Measurements from ENCODE around the gene PCDHA9.
"Not testable (repeated sequence)": the region's sequence is repeated elsewhere in the genome, so short reads cannot be mapped to it uniquely, and the experiment has no call there.

Gene PCDHA9

DNA sequence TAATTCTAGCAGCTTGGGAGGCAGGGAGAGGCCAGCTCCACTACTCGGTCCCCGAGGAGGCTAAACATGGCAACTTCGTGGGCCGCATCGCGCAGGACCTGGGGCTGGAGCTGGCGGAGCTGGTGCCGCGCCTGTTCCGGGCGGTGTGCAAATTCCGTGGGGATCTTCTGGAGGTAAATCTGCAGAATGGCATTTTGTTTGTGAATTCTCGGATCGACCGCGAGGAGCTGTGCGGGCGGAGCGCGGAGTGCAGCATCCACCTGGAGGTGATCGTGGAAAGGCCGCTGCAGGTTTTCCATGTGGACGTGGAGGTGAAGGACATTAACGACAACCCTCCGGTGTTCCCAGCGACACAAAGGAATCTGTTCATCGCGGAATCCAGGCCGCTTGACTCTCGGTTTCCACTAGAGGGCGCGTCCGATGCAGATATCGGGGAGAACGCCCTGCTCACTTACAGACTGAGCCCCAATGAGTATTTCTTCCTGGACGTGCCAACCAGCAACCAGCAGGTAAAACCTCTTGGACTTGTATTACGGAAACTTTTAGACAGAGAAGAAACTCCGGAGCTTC lies 13.7 kb upstream of the PCDHA9 start:
- DNase-seq (ENCODE audit: low read depth): not testable (repeated sequence)

DNA sequence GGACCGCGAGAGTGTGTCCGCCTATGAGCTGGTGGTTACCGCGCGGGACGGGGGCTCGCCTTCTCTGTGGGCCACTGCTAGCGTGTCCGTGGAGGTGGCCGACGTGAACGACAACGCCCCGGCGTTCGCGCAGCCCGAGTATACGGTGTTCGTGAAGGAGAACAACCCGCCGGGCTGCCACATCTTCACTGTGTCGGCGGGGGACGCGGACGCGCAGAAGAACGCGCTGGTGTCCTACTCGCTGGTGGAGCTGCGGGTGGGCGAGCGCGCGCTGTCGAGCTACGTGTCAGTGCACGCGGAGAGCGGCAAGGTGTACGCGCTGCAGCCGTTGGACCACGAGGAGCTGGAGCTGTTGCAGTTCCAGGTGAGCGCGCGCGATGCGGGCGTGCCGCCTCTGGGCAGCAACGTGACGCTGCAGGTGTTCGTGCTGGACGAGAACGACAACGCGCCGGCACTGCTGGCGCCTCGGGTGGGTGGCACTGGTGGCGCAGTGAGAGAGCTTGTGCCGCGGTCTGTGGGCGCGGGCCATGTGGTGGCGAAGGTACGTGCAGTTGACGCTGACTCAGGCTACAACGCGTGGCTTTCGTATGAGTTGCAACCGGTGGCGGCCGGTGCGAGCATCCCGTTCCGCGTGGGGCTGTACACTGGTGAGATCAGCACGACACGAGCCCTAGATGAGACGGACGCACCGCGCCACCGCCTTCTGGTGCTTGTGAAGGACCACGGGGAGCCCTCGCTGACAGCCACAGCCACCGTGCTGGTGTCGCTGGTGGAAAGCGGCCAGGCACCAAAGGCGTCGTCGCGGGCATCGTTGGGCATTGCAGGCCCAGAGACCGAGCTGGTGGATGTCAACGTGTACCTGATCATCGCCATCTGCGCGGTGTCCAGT lies 12.3 kb upstream of the PCDHA9 start:
- DNase-seq (ENCODE audit: low read depth): no peak

DNA sequence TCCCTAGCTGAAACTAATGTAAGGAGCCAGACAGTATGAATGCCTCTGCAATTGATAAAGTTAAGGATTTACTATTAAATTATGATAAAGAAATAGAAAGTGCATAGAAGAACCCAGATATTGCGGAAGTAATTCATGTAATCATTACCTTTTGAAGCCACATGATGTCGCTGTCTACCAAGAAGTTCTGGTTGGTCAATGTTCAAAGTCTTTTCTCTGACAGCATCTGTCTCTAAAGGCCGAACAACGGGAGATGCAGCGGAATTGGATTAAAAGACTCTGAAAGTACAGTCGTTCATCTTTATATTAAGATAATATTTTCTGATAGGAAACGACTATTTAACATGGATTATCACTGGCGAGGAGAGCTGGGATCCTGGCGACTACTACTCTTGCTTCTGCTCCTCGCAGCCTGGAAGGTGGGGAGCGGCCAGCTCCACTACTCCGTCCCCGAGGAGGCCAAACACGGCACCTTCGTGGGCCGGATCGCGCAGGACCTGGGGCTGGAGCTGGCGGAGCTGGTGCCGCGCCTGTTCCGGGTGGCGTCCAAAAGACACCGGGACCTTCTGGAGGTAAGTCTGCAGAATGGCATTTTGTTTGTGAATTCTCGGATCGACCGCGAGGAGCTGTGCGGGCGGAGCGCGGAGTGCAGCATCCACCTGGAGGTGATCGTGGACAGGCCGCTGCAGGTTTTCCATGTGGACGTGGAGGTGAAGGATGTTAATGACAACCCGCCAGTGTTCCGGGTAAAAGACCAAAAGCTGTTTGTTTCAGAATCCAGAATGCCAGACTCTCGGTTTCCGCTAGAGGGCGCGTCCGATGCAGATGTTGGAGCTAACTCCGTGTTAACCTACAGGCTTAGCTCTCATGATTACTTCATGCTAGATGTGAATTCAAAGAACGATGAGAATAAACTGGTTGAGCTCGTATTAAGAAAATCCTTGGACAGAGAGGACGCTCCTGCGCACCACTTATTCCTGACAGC lies 6.9 kb upstream of the PCDHA9 start, which contains the start of gene PCDHA8:
Gene PCDHA8, plus strand, starts transcription at position 210 of the 985 bp plus-strand sequence. Its CDS starts 135 bp downstream, at position 345.
- no peak for DNase-seq (ENCODE audit: low read depth)

DNA sequence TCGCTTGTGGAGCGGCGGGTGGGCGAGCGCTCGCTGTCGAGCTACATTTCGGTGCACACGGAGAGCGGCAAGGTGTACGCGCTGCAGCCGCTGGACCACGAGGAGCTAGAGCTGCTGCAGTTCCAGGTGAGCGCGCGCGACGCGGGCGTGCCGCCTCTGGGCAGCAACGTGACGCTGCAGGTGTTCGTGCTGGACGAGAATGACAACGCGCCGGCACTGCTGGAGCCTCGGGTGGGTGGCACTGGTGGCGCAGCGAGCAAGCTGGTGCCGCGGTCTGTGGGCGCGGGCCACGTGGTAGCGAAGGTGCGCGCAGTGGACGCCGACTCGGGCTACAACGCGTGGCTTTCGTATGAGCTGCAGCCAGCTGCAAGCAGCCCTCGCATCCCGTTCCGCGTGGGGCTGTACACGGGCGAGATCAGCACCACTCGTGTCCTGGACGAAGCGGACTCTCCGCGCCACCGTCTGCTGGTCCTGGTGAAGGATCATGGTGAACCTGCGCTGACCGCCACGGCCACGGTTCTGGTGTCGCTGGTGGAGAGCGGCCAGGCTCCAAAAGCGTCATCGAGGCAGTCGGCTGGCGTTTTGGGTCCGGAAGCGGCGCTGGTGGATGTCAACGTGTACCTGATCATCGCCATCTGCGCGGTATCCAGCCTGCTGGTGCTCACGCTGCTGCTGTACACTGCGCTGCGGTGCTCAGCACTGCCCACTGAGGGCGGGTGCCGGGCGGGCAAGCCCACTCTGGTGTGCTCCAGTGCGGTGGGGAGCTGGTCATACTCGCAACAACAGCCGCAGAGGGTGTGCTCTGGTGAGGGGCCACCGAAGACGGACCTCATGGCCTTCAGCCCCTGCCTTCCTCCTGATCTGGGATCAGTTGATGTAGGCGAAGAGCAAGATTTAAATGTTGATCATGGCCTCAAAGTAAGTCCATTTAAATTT lies 5.1 kb upstream of the PCDHA9 start:
- no peak for DNase-seq (ENCODE audit: low read depth)

DNA sequence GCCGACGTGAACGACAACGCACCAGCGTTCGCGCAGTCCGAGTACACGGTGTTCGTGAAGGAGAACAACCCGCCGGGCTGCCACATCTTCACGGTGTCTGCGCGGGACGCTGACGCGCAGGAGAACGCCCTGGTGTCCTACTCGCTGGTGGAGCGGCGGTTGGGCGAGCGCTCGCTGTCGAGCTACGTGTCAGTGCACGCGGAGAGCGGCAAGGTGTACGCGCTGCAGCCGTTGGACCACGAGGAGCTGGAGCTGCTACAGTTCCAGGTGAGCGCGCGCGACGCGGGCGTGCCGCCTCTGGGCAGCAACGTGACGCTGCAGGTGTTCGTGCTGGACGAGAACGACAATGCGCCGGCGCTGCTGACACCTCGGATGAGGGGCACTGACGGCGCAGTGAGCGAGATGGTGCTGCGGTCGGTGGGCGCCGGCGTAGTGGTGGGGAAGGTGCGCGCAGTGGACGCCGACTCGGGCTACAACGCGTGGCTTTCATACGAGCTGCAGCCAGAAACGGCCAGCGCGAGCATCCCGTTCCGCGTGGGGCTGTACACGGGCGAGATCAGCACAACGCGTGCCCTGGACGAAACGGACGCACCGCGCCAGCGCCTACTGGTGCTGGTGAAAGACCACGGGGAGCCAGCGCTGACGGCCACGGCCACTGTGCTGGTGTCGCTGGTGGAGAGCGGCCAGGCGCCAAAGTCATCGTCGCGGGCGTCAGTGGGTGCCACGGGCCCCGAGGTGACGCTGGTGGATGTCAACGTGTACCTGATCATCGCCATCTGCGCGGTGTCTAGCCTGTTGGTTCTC lies 1.9 kb downstream of the PCDHA9 start:
- not testable (repeated sequence) for DNase-seq (ENCODE audit: low read depth)

DNA sequence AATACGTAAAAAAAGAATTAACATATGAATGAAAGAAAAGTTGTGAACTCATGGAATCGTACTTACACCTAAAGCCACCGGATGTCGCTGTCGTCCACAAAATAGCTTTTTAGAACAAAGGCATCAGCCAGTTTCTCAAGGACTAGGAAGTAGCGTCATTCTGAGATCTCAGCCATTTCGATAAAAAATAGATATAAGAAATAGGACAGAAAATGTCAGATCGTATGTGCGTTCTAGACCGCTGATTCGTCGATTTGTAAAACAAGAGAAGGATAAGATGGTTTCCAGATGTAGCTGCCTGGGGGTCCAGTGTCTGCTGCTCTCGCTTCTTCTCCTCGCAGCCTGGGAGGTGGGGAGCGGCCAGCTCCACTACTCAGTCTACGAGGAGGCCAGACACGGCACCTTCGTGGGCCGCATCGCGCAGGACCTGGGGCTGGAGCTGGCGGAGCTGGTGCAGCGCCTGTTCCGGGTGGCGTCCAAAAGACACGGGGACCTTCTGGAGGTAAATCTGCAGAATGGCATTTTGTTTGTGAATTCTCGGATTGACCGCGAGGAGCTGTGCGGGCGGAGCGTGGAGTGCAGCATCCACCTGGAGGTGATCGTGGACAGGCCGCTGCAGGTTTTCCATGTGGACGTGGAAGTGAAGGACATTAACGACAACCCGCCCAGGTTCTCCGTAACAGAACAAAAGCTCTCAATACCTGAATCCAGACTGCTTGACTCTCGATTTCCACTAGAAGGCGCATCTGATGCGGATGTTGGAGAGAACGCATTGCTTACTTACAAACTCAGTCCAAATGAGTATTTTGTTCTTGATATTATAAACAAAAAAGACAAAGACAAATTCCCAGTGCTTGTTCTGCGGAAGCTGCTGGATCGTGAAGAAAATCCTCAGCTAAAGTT lies 7.8 kb downstream of the PCDHA9 start, which contains the start of gene PCDHA10:
Gene PCDHA10, plus strand, starts transcription at position 126 of the 903 bp plus-strand sequence. Its CDS starts 152 bp downstream, at position 278.
- no peak for DNase-seq (ENCODE audit: low read depth)

DNA sequence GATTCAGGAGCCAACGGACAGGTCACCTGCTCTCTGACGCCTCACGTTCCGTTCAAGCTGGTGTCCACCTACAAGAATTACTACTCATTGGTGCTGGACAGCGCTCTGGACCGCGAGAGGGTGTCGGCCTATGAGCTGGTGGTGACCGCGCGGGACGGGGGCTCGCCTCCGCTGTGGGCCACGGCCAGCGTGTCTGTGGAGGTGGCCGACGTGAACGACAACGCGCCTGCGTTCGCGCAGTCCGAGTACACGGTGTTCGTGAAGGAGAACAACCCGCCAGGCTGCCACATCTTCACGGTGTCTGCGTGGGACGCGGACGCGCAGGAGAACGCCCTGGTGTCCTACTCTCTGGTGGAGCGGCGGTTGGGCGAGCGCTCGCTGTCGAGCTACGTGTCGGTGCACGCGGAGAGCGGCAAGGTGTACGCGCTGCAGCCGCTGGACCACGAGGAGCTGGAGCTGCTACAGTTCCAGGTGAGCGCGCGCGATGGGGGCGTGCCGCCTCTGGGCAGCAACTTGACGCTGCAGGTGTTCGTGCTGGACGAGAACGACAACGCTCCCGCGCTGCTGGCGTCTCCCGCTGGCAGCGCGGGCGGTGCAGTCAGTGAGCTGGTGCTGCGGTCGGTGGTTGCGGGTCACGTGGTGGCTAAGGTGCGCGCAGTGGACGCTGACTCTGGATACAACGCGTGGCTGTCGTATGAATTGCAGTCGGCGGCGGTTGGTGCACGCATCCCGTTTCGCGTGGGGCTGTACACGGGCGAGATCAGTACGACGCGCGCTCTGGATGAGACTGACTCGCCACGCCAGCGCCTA lies 9.2 kb downstream of the PCDHA9 start:
- no peak for DNase-seq (ENCODE audit: low read depth)

DNA sequence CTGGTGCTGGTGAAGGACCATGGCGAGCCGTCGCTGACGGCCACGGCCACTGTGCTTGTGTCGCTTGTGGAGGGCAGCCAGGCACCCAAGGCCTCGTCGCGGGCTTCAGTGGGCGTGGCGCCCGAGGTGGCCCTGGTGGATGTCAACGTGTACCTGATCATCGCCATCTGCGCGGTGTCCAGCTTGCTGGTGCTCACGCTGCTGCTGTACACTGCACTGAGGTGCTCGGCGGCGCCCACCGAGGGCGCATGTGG lies 9.7 kb downstream of the PCDHA9 start:
- no peak for DNase-seq (ENCODE audit: low read depth)

DNA sequence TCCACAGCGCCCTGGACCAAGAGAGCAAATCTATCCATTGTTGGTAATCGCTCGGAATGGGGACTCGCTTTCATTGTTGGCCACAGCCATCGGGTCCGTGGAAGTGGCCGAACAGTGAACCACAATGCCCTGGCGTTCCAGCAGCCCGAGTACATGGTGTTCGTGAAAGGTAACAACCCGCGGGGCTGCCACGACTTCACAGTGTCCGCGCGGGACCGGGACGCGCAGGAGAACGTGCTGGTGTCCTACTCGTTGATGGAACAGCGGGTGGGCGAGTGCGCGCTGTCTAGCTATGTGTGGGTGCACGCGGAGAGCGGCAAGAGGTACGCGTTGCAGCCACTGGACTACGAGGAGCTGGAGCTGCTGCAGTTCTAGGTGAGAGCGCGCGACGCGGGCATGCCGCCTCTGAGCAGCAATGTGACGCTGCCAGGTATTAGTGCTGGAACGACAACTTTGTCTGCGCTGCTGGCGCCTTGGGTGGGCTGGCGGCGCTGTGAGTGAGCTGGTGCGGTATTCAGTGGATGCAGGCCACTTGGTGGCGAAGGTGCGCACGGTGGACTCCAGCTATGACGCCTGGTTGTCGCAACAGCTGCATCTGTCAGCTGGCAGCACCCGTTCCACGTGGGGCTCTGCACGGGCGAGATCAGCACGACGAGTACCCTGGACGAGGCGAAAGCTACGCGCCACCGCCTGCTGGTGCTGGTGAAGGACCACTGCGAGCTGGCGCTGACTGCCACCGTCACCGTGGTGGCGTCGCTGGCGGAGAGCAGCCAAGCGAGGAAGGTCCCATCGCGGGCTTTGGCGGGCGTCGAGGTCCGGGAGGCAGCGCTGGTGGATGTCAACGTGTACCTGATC lies 14.5 kb downstream of the PCDHA9 start:
- DNase-seq (ENCODE audit: low read depth): no peak

DNA sequence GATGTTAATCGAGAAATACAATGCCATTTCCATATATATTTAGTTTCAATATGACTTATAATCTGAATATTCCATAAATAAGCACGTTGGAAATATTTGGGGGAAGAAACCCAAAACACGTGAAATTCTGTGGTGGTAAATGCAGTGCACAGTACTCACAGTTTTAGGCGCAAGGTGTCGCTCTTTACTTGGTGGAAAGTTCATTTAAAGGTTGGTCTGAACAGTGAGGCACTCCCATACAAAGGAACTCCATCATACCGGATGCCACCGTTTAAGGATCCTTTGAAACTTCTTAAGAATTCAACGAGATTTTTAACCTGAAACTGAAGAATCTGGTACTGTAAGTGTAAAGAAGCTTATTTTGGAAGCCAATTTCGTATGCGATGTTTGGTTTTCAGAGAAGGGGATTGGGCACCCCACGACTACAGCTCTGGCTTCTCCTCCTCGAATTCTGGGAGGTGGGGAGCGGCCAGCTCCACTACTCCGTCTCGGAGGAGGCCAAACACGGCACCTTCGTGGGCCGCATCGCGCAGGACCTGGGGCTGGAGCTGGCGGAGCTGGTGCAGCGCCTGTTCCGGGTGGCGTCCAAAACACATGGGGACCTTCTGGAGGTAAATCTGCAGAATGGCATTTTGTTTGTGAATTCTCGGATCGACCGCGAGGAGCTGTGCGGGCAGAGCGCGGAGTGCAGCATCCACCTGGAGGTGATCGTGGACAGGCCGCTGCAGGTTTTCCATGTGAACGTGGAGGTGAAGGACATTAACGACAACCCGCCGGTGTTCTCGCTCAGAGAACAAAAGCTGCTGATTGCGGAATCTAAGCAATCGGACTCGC lies 20.8 kb downstream of the PCDHA9 start, which contains the start of gene PCDHA11:
Gene PCDHA11, plus strand, starts transcription at position 237 of the 834 bp plus-strand sequence. Its CDS starts 147 bp downstream, at position 384.
- no peak for DNase-seq (ENCODE audit: low read depth)

DNA sequence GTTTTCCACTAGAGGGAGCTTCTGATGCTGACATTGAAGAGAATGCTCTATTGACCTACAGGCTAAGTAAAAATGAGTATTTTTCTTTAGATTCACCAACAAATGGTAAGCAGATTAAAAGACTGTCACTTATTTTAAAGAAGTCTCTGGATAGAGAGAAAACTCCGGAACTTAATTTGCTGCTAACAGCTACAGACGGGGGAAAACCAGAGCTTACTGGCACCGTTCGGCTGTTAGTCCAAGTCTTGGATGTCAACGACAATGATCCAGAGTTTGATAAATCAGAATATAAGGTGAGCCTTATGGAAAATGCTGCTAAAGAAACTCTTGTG lies 21.3 kb downstream of the PCDHA9 start:
- no peak for DNase-seq (ENCODE audit: low read depth)

DNA sequence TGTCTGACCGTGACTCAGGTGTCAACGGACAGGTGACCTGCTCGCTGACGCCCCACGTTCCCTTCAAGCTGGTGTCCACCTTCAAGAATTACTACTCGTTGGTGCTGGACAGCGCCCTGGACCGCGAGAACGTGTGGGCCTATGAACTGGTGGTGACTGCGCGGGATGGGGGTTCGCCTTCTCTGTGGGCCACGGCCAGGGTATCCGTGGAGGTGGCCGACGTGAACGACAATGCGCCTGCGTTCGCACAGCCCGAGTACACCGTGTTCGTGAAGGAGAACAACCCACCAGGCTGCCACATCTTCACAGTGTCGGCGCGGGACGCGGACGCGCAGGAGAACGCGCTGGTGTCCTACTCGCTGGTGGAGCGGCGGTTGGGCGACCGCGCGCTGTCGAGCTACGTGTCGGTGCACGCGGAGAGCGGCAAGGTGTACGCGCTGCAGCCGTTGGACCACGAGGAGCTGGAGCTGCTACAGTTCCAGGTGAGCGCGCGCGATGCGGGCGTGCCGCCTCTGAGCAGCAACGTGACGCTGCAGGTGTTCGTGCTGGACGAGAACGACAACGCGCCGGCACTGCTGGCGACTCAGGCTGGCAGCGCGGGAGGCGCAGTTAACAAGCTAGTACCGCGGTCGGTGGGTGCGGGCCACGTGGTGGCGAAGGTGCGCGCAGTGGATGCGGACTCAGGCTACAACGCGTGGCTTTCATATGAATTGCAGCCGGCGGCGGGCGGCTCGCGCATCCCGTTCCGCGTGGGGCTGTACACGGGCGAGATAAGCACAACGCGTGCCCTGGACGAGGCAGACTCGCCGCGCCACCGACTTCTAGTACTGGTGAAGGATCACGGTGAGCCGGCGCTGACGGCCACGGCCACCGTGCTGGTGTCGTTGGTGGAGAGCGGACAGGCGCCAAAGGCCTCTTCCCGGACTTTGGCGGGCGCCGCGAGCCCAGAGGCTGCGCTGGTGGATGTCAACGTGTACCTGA lies 22.3 kb downstream of the PCDHA9 start:
- no peak for DNase-seq (ENCODE audit: low read depth)

DNA sequence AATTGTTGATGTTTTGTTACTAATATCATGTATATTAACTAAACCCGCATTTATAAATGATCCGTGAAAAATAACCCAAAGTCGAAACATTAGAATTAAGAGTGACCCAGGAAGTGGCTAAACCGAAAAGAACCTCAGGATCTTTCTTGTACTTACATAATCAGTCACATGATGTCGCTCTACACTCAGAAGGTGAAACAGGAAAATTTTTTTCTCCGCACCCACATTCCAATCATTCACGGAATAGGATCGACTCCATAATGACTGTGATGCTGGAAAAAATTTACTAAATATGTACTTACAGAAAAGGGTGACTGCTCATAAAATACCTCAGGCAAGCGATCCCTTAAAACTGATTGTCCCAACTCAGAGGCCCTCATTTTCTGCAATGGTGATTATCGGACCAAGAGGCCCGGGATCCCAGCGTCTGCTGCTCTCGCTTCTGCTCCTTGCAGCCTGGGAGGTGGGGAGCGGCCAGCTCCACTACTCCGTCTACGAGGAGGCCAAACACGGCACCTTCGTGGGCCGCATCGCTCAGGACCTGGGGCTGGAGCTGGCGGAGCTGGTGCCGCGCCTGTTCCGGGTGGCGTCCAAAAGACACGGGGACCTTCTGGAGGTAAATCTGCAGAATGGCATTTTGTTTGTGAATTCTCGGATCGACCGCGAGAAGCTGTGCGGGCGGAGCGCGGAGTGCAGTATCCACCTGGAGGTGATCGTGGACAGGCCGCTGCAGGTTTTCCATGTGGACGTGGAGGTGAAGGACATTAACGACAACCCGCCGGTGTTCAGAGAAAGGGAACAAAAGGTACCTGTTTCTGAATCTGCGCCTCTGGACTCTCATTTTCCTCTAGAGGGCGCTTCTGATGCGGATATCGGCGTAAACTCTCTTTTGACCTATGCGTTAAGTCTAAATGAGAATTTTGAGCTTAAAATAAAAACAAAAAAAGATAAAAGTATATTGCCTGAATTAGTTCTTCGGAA lies 27.2 kb downstream of the PCDHA9 start, which contains the start of gene PCDHA12:
Gene PCDHA12, plus strand, starts transcription at position 224 of the 981 bp plus-strand sequence. Its CDS starts 165 bp downstream, at position 389.
- DNase-seq (ENCODE audit: low read depth): no peak

Data from activated T-cell treated with anti-CD3 and anti-CD28 coated beads for 24 hours (primary cell).